Activated CD4-positive, alpha-beta T cell treated with anti-CD3 and anti-CD28 coated beads for 4 hours (primary cell): Measurements from ENCODE around the gene SHOC1.
"Not testable (repeated sequence)": the region's sequence is repeated elsewhere in the genome, so short reads cannot be mapped to it uniquely, and the experiment has no call there.

Source experiments
- DNase-seq, 2 donors: peaks; one replicate each; pipeline ENCODE4 v3.0.0-alpha.2; 2020

Gene SHOC1

GRCh38 chr9:111794835-111795556, at the start of gene SHOC1:
Gene SHOC1, minus strand, starts transcription at chr9:111794937. Its CDS starts 3,519 bp downstream, at chr9:111791418.
- no peak for DNase-seq

- DNase-seq: no peak
Observed at GRCh38 chr9:111843971-111844370, 49.2 kb upstream of the SHOC1 start.

GRCh38 chr9:111842313-111842712, 47.6 kb upstream of the SHOC1 start:
- DNase-seq: no peak

GRCh38 chr9:111840442-111840841, 45.7 kb upstream of the SHOC1 start:
- no peak for DNase-seq

- DNase-seq: no peak
Observed at GRCh38 chr9:111839987-111840386, 45.2 kb upstream of the SHOC1 start.

DNA sequence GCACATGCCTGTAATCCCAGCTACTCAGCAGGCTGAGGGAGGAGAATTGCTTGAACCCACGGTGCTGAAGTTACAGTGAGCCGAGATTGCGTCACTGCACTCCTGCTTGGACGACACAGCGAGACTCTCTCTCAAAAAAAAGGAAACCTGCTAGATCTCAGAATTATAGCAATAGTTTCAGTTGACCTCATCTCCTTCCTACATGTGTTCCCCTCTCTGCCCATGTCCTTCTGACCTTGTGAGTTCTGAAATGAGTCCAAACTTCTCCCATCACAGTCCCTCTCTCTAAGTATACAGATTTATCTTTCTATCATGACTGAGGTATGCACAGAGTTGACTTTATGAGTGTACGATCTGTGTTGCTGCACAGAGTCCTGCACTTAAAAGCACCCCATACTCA, 44.6 kb upstream of the SHOC1 start:
- DNase-seq: no peak

GRCh38 chr9:111838439-111838838, 43.7 kb upstream of the SHOC1 start:
- no peak for DNase-seq

DNA sequence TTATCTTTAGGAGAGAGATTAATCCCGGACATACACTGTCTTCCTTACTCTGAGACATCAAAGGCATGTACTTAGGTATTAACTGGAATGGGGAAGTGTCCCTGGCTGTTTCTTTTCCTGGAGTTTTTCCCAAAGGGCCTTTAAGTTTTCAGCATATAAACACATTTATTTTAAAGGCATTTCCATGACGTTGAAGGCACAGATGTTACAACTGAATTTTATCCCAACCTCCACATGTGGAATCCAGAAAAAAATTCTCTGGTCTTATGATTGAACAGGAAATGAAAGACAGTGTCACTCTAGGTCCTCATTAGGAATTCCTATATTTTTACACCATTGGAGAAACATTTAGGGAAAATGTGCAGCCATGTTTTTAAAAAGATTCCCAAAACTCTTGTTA, 41.6 kb upstream of the SHOC1 start:
- no peak for DNase-seq

GRCh38 chr9:111833941-111834340, 39.2 kb upstream of the SHOC1 start:
- no peak for DNase-seq

- no peak for DNase-seq
Observed at GRCh38 chr9:111832449-111832848, 37.7 kb upstream of the SHOC1 start.

DNA sequence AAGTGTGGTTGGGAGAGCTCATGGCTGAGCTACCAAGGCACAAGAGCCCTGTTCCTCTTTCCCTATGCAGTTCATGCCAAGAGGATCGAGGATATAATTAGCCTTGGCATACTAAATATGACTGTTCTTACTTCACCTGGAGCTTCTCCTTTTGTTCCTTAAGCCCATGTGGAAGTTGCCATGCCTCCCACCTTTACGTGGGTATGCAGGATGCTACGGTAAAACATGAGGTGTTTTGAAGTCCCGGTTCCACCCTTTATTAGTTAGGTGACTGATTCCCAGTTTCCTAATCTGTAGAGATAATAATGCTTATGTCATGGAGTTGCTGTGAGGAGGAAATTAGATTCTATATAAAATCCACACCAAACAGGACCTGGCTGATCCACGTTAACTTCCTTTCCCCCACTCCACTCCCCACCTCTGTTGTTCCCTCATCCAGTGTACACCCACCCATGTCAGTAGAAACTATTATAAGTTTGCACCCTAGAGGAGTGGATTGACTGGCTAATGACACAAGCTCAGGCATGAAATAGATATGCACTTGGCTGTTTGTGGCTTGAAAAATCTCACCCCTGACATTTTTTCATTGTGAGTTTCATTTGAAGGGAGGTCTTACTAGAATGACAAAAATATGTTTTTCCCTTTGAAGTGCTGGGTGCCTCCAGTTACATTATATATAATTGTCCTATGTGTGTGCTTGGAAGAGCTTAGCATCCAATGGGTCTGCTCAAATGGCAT, 36.8 kb upstream of the SHOC1 start:
- DNase-seq: no peak

GRCh38 chr9:111828193-111828592, 33.5 kb upstream of the SHOC1 start:
- peak in 1 of 2 donors; percentile 5 for DNase-seq

DNA sequence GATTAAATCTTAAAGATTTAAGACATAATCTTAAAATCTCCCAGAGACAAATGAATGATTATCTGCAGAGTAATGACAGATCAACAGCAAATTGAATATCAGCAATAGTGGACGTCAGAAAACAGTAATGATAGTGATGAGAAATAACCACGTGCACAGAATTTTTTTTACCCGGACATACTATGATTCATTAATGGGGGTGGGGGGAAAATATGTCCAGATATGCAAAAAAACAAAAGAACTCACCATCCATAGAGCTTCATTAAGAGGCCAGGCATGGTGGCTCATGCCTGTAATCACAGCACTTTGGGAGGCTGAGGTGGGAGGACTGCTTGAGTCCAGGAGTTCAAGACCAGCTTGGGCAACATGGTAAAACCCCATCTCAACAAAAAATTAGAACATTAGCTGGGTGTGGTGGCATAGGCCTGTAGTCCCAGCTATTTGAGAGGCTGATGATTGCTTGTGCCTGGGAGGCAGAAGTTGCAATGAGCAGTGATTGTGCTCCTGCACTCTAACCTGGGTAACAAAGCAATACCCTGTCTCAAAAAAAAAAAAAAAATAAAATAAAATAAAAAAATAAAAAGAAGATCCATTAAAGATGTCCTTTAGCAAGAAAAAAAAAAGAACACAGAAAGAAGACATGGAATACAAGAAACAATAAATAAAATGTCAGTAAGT, 30.9 kb upstream of the SHOC1 start:
- DNase-seq: no peak

GRCh38 chr9:111821006-111821528, 26.3 kb upstream of the SHOC1 start:
- DNase-seq: no peak

DNA sequence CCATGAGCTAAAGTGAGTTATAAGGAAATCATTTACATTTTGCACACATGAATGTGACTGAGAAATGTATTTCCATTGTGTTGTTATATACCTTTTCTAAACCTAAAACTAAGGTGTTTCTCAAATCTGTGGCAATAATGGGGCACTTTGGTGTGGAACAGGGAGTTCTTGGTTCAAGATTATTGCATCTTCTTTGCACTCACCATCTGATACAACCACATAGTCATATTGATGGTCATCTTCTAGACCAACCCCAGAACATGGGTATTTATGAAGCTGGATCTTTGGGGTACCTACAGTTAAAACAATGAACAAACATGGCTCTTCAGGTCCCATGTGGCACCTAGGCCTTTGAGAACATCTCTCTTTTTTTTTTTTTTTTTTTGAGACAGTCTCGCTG, 24.6 kb upstream of the SHOC1 start:
- DNase-seq: no peak

DNA sequence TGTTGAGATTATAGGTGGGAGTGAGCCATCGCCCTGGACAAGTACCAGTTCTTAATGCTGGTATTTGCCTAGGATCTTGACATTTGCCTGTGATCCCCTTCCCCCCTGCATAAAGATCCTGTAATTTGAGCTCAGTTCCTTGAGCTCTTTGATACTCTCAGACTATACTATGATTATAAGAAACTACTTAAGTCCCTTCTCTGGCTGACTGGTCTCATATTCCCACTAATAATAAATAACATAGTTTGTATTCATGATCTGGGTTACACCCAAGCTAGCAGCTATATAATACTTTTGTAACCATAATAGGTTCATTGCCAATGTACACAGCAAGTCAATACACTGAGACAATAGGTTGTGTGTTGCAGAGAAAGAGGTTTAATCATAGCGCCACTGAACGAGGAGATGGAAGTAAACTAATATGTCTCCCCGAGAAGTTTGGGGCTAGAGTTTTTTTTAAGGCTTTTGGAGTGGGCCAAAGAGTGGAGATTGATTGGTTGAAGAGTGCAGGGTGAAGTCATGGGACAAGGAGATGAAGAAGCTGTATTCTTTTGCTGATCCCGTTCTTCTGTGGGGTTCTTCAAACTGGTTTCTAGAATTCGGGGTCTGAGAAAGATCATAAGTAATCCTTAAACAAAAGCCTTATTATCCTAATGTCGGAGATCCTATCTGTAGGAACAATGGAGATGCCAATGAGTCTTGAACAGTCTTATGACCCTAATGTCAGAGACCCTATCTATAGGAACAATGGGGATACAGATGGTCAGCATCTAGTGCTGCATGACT, 20.7 kb upstream of the SHOC1 start:
- DNase-seq: no peak

- DNase-seq: no peak
Observed at GRCh38 chr9:111812337-111812736, 17.6 kb upstream of the SHOC1 start.

DNA sequence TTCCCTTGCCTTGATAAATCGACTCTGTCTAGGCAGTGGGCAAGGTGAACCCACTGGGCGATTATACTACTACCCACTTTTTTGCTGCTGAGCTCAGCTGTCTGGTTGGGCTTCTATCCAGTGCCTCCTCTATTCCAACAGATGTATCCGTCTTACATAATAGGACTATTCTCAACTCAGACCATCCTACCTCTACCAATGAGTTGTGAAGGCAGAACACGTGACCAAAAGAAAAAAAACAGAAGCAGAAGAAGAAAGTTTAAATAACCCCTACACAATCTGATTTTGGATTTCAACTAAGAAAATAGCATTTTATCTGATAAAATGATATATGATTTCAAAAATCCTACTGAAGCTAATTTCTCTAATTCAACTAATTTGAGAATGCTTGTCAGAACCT, 16.2 kb upstream of the SHOC1 start:
- DNase-seq: no peak

GRCh38 chr9:111810415-111810814, 15.7 kb upstream of the SHOC1 start:
- DNase-seq: not testable (repeated sequence)

DNA sequence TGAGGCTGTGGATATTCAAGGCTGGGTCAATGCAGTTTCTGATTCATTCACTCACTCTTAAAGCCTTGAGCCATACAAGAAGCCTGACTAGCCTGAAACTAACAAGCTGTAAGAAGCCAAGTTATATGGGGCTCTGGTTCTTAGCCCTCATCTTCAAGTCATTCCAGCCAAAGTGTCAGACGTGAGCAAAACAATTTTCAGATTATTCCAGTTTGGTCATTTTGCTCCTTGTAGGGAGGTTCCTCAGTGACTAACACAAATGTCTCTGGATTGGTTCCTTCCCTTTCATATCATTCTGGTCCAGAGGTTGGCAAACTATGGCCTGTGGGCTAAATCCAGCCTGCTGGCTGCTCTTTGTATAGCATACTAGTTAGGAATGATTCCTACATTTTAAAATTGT, 12.5 kb upstream of the SHOC1 start:
- DNase-seq: no peak

DNA sequence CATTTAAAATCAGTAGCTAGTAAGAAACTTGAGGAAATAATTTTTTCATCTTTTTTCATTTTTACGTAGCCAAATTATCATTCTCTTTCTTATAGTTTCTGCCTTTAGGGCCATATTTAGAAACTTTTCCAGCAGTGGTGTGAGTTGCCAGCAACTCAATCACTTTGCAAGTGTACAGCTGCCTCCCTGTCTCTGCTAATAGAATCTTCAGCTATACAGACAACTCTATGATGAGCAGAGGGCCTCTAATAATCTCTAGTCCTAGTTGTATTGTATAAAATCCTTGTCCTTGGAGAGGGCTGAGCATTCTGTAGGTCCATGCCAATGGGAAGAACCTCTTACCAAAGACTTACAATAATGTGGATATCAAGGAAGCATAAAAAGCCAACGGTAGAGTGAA, 11.5 kb upstream of the SHOC1 start:
- DNase-seq: no peak

- DNase-seq: no peak
Observed at GRCh38 chr9:111805830-111806241, 11.1 kb upstream of the SHOC1 start.

- no peak for DNase-seq
Observed at GRCh38 chr9:111805262-111805661, 10.5 kb upstream of the SHOC1 start.
